Breast epithelium (tissue), 4 donors: ENCODE data around the gene VPS13C. TPM values are rescaled to one million over a fixed set of nuclear protein-coding genes. Genes with fewer than 3 reads are reported as not detected.

Experiments
- DNase-seq, 2 donors: peaks; one replicate each; pipeline ENCODE4 v3.0.0-alpha.2; 2019; ENCODE audit warnings: low spot score in 2 of 2
- H3K27ac ChIP-seq, 2 donors: fragments of 200-600 bp; sonication (generic) in 1 of 2; one replicate each; pipeline ENCODE4 v1.5.1; 2016 to 2019; ENCODE audit warnings: mild to moderate bottlenecking in 1 of 2
- H3K27me3 ChIP-seq, 2 donors: fragments of 200-600 bp; sonication (generic) in 1 of 2; one replicate each; pipeline versions ENCODE4 v1.5.1 to v1.6.0; 2017 to 2019; ENCODE audit warnings: control low read depth in 1 of 2, mild to moderate bottlenecking in 1 of 2
- H3K36me3 ChIP-seq: fragments of 200-600 bp; one replicate; pipeline ENCODE4 v1.5.1; 2019
- H3K4me1 ChIP-seq, 2 donors: fragments of 200-600 bp; sonication (generic); one replicate each; pipeline ENCODE4 v1.5.1; 2016 to 2019; ENCODE audit warnings: control low read depth in 1 of 2
- H3K4me3 ChIP-seq, 3 donors: fragments of 200-600 bp; sonication (generic); 1 replicate in 2 of 3; 2 replicates in 1 of 3; pipeline ENCODE4 v1.5.1; 2016 to 2019; ENCODE audit warnings: mild to moderate bottlenecking in 3 of 3, moderate library complexity in 2 of 3
- H3K9me3 ChIP-seq, 2 donors: fragments of 200-600 bp; sonication (generic) in 1 of 2; one replicate each; pipeline ENCODE4 v1.5.1; 2016 to 2019; ENCODE audit warnings: control low read depth in 1 of 2
- CTCF ChIP-seq, 3 donors: fragments of 450-650 bp; IDR thresholded peaks; one replicate each; pipeline ENCODE4 v1.5.1; 2016 to 2017; ENCODE audit warnings: antibody characterized with exemption in 3 of 3, mild to moderate bottlenecking in 3 of 3, moderate library complexity in 3 of 3
- POLR2A ChIP-seq: fragments of 450-650 bp; IDR thresholded peaks from one replicate; pipeline ENCODE4 v1.6.1; 2016; ENCODE audit warnings: antibody characterized with exemption, mild to moderate bottlenecking, moderate library complexity
- POLR2AphosphoS5 ChIP-seq, 3 donors: sonication (generic); formaldehyde crosslinking; IDR thresholded peaks; one replicate each; pipeline ENCODE4 v1.6.1; 2017; ENCODE audit warnings: antibody characterized with exemption in 3 of 3
- intact Hi-C: fragments of 100-400 bp; cut with DNase I; formaldehyde crosslinking; loops from one replicate; pipeline ENCODE4 v1.15.1; 2023; ENCODE audit warnings: low total_unique reads
- total RNA-seq, 3 donors: library from RNA; depleted of rRNA; stranded (reverse); fragments of >200 nt; gene quantifications; one replicate each; pipeline ENCODE4 v1.1.0, GENCODE V29; 2016

VPS13C gene
- total RNA-seq, 3 donors from 2014 or later = 94.4 to 140 (median 117) TPM

DNA sequence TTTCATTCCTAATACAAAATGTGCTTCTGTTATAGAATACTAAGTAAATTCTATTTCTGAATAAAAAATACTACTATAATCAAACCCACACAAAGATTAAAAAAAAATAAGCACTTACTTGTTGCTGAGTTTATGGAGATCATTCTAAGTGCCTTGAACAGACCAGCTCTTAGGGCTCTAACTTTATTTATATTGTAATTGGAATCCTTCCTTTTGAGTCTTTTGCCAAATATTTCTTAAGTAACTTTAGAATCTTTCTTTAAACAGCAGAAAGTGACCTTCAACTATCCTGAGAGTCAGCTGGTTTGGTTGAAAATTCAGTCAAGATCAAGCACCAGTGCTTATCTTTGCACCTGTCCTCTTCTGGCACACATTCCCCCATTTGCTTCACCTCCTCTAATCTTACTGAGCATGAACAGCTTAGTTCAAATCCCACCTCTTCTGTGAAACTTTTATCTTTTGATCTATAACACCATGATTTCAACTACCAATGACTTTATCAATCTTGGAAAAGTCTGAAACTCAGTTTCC, 149.3 kb downstream of the VPS13C start:
- Histone ChIP-seq H3K27me3 (no peaks in the 10 kb centered on the region), H3K4me3 (no peak overlapping the region), H3K9me3 (no peaks in the 10 kb centered on the region), H3K27ac (no peak overlapping the region), H3K36me3 (no peaks in the 10 kb centered on the region), H3K4me1 (no peaks in the 10 kb centered on the region)
- TF ChIP-seq POLR2AphosphoS5 (IDR thresholded peaks at IDR 0.05) = no peak
- no peak for TF ChIP-seq POLR2A
- TF ChIP-seq CTCF (IDR thresholded peaks at IDR 0.05) = no peak
- no peak for DNase-seq
- intact Hi-C loops = no loop called here

- no peaks in the 10 kb centered on the region for H3K4me1 ChIP-seq
- H3K27me3 ChIP-seq = no peaks in the 10 kb centered on the region
- intact Hi-C loops = no loop called here
- no peaks in the 10 kb centered on the region for H3K9me3 ChIP-seq
- no peaks in the 10 kb centered on the region for H3K36me3 ChIP-seq
- H3K27ac ChIP-seq = no peak overlapping the region
- no peak overlapping the region for H3K4me3 ChIP-seq
- no peak for DNase-seq
- TF ChIP-seq POLR2AphosphoS5 (IDR thresholded peaks at IDR 0.05) (no peak), POLR2A (no peak), CTCF (IDR thresholded peaks at IDR 0.05) (no peak)
These were observed 152.0 kb downstream of the VPS13C start for GRCh38 chr15:61908241-61908640.

GRCh38 chr15:61907753-61908086, 152.5 kb downstream of the VPS13C start:
- H3K27ac ChIP-seq = no peak overlapping the region
- DNase-seq = no peak

GRCh38 chr15:61906961-61907752, 153.1 kb downstream of the VPS13C start:
- H3K9me3 ChIP-seq = no peaks in the 10 kb centered on the region
- intact Hi-C loops = no loop called here
- H3K4me1 ChIP-seq = no peaks in the 10 kb centered on the region
- DNase-seq = no peak
- H3K27me3 ChIP-seq = no peaks in the 10 kb centered on the region
- H3K27ac ChIP-seq = no peak overlapping the region
- H3K36me3 ChIP-seq = no peaks in the 10 kb centered on the region
- TF ChIP-seq POLR2AphosphoS5 (IDR thresholded peaks at IDR 0.05) = no peak
- TF ChIP-seq POLR2A = no peak
- TF ChIP-seq CTCF (IDR thresholded peaks at IDR 0.05) = no peak
- H3K4me3 ChIP-seq = no peak overlapping the region

More at GRCh38 chr15:61907753-61908086, 152.5 kb downstream of the VPS13C start:
- Histone ChIP-seq H3K9me3 (no peaks in the 10 kb centered on the region), H3K27me3 (no peaks in the 10 kb centered on the region), H3K4me3 (no peak overlapping the region), H3K4me1 (no peaks in the 10 kb centered on the region), H3K36me3 (no peaks in the 10 kb centered on the region)
- intact Hi-C loops = no loop called here
- TF ChIP-seq POLR2AphosphoS5 (IDR thresholded peaks at IDR 0.05) (no peak), POLR2A (no peak), CTCF (IDR thresholded peaks at IDR 0.05) (no peak)

- H3K9me3 ChIP-seq = peaks cover 15% of the 10 kb centered on the region in 2 donors
- no peaks in the 10 kb centered on the region for H3K36me3 ChIP-seq
- TF ChIP-seq POLR2AphosphoS5 (IDR thresholded peaks at IDR 0.05) (no peak), POLR2A (no peak), CTCF (IDR thresholded peaks at IDR 0.05) (no peak)
- no peaks in the 10 kb centered on the region for H3K4me1 ChIP-seq
- DNase-seq = no peak
- H3K4me3 ChIP-seq = no peak overlapping the region
- no peak overlapping the region for H3K27ac ChIP-seq
- intact Hi-C loops = no loop called here
- H3K27me3 ChIP-seq = no peaks in the 10 kb centered on the region
These were observed 167.1 kb downstream of the VPS13C start for GRCh38 chr15:61893146-61893545.
